ENCODE data around the gene TBCK.

DNA sequence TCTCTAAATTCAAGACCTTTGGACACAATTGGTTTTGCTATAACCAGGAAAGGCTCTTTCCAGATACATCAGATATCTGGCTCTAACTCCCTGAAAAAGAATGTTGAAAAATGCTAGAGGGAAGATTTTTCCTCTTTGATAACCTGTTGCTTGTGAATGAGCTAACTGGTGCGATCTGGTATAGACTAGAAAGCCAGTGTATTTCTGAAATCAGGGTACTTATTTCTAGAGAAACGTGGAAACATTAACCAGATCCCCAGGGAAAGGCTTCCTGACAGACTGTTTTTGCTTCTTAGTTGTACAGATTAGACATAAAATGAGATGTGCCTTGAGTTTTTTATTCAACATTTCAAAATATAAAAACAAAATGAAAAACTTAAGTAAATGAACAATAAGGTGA lies 313.0 kb downstream of the TBCK start:
- TF ChIP-seq, protein P1, sequence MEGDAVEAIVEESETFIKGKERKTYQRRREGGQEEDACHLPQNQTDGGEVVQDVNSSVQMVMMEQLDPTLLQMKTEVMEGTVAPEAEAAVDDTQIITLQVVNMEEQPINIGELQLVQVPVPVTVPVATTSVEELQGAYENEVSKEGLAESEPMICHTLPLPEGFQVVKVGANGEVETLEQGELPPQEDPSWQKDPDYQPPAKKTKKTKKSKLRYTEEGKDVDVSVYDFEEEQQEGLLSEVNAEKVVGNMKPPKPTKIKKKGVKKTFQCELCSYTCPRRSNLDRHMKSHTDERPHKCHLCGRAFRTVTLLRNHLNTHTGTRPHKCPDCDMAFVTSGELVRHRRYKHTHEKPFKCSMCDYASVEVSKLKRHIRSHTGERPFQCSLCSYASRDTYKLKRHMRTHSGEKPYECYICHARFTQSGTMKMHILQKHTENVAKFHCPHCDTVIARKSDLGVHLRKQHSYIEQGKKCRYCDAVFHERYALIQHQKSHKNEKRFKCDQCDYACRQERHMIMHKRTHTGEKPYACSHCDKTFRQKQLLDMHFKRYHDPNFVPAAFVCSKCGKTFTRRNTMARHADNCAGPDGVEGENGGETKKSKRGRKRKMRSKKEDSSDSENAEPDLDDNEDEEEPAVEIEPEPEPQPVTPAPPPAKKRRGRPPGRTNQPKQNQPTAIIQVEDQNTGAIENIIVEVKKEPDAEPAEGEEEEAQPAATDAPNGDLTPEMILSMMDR (IDR thresholded peaks at IDR 0.05; ENCODE audit: low read depth, low read length, missing input control), result no peak
- TF ChIP-seq TAF1 (conservative IDR thresholded peaks at IDR 0.05), result no peak
- no peak for TF ChIP-seq GABPA (IDR thresholded peaks at IDR 0.05 in 1 of 2, conservative IDR thresholded peaks at IDR 0.05 in 1 of 2)
- TF ChIP-seq, protein P2, sequence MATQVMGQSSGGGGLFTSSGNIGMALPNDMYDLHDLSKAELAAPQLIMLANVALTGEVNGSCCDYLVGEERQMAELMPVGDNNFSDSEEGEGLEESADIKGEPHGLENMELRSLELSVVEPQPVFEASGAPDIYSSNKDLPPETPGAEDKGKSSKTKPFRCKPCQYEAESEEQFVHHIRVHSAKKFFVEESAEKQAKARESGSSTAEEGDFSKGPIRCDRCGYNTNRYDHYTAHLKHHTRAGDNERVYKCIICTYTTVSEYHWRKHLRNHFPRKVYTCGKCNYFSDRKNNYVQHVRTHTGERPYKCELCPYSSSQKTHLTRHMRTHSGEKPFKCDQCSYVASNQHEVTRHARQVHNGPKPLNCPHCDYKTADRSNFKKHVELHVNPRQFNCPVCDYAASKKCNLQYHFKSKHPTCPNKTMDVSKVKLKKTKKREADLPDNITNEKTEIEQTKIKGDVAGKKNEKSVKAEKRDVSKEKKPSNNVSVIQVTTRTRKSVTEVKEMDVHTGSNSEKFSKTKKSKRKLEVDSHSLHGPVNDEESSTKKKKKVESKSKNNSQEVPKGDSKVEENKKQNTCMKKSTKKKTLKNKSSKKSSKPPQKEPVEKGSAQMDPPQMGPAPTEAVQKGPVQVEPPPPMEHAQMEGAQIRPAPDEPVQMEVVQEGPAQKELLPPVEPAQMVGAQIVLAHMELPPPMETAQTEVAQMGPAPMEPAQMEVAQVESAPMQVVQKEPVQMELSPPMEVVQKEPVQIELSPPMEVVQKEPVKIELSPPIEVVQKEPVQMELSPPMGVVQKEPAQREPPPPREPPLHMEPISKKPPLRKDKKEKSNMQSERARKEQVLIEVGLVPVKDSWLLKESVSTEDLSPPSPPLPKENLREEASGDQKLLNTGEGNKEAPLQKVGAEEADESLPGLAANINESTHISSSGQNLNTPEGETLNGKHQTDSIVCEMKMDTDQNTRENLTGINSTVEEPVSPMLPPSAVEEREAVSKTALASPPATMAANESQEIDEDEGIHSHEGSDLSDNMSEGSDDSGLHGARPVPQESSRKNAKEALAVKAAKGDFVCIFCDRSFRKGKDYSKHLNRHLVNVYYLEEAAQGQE (IDR thresholded peaks at IDR 0.05), result no peak
- no peak for TF ChIP-seq ZBTB33 (IDR thresholded peaks at IDR 0.05)
- TF ChIP-seq YY1 (IDR thresholded peaks at IDR 0.05), result no peak
- no peak for TF ChIP-seq JUND (IDR thresholded peaks at IDR 0.05)
- no peak for TF ChIP-seq SP1 (IDR thresholded peaks at IDR 0.05)
- TF ChIP-seq MAX (IDR thresholded peaks at IDR 0.05), result no peak
- TF ChIP-seq RXRA (IDR thresholded peaks at IDR 0.05), result no peak
- TF ChIP-seq RAD21 (IDR thresholded peaks at IDR 0.05), result no peak
- TF ChIP-seq EGR1 (IDR thresholded peaks at IDR 0.05; ENCODE audit: low read depth in 2 of 2), result no peak
- TF ChIP-seq, protein P3, sequence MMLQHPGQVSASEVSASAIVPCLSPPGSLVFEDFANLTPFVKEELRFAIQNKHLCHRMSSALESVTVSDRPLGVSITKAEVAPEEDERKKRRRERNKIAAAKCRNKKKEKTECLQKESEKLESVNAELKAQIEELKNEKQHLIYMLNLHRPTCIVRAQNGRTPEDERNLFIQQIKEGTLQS (IDR thresholded peaks at IDR 0.05), result no peak
- TF ChIP-seq NR2F2 (IDR thresholded peaks at IDR 0.05), result no peak

Measured in liver (tissue), 3 donors.